WTC11 (cell line): ENCODE results near the gene CGB8.

Experiments used
- FOXK1 ChIP-seq: sonication (generic); formaldehyde crosslinking; IDR thresholded peaks from 2 replicates; pipeline ENCODE4 v1.8.0; 2022; ENCODE audit warnings: mild to moderate bottlenecking, moderate library complexity, missing genetic modification reagents
- IRF2 ChIP-seq: sonication (generic); formaldehyde crosslinking; IDR thresholded peaks from 2 replicates; pipeline ENCODE4 v1.8.0; 2022; ENCODE audit warnings: low read depth, missing genetic modification reagents, borderline replicate concordance
- JUN ChIP-seq: sonication (generic); formaldehyde crosslinking; IDR thresholded peaks from 2 replicates; pipeline ENCODE4 v1.8.0; 2023; ENCODE audit warnings: mild to moderate bottlenecking, missing genetic modification reagents
- ZBTB21 ChIP-seq: sonication (generic); formaldehyde crosslinking; IDR thresholded peaks from 2 replicates; pipeline ENCODE4 v1.8.1; 2023; ENCODE audit warnings: mild to moderate bottlenecking, missing genetic modification reagents, borderline replicate concordance
- ZNF121 ChIP-seq: sonication (generic); formaldehyde crosslinking; IDR thresholded peaks from 2 replicates; pipeline ENCODE4 v1.8.0; 2023; ENCODE audit warnings: missing genetic modification reagents
- TF ChIP-seq, protein P1 (sequence below): sonication (generic); formaldehyde crosslinking; conservative IDR thresholded peaks from 2 replicates; pipeline ENCODE4 v1.8.1; 2023; ENCODE audit warnings: mild to moderate bottlenecking, low read depth, missing genetic modification reagents, moderate library complexity
- TF ChIP-seq, protein P2 (sequence below): fragments of 200-600 bp; IDR thresholded peaks from 2 replicates; pipeline ENCODE4 v1.8.0; 2022; ENCODE audit warnings: antibody characterized with exemption
- TF ChIP-seq, protein P3 (sequence below): sonication (generic); formaldehyde crosslinking; conservative IDR thresholded peaks from 2 replicates; pipeline ENCODE4 v1.8.1; 2022; ENCODE audit warnings: mild to moderate bottlenecking, missing genetic modification reagents
- TF ChIP-seq, protein P4 (sequence below): sonication (generic); formaldehyde crosslinking; IDR thresholded peaks from 2 replicates; pipeline ENCODE4 v1.8.1; 2023; ENCODE audit warnings: mild to moderate bottlenecking, missing genetic modification reagents, moderate library complexity
- TF ChIP-seq, protein P5 (sequence below): fragments of 250-450 bp; sonication (Bioruptor Pico); IDR thresholded peaks from 2 replicates; pipeline ENCODE4 v1.9.0; 2021; ENCODE audit warnings: mild to moderate bottlenecking
- TF ChIP-seq, protein P6 (sequence below): fragments of 250-450 bp; sonication (Bioruptor Pico); IDR thresholded peaks from 2 replicates; pipeline ENCODE4 v1.9.0; 2021; ENCODE audit warnings: mild to moderate bottlenecking, borderline replicate concordance

DNA sequence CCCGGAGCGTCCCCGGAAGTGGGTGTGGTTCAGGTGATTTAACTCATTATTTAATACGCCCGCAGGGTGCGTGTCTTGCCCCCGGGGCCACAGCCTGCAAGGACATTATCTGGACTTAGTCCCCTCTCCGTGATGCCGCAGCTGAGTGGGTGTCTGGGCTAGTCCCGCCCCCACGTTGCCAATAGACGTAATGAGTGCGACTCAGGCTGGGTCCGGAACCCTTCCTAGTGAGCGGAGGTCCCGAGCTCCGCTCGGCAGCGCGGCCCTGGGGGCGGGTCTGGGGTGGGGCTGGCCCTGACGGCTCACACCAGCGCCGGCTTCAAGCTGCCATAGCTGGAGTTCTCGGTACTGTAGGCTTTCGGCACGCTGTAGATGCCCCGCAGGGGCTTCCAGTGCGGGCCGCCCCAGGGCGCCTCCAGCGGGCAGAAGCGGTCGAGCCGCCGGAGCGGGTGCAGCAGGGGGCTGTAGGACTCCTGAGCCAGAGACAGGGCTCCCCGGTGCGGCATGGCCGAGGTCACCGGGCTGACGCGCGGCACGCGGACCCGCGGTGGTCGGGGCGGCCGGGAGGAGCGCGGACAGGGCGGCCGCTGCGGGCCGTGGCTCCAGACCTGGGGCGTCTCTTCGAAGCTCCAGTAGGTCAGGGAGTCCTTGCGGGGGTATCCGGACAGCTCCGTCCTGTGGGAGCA, 31.1 kb downstream of the CGB8 start:
- TF ChIP-seq, protein P1, sequence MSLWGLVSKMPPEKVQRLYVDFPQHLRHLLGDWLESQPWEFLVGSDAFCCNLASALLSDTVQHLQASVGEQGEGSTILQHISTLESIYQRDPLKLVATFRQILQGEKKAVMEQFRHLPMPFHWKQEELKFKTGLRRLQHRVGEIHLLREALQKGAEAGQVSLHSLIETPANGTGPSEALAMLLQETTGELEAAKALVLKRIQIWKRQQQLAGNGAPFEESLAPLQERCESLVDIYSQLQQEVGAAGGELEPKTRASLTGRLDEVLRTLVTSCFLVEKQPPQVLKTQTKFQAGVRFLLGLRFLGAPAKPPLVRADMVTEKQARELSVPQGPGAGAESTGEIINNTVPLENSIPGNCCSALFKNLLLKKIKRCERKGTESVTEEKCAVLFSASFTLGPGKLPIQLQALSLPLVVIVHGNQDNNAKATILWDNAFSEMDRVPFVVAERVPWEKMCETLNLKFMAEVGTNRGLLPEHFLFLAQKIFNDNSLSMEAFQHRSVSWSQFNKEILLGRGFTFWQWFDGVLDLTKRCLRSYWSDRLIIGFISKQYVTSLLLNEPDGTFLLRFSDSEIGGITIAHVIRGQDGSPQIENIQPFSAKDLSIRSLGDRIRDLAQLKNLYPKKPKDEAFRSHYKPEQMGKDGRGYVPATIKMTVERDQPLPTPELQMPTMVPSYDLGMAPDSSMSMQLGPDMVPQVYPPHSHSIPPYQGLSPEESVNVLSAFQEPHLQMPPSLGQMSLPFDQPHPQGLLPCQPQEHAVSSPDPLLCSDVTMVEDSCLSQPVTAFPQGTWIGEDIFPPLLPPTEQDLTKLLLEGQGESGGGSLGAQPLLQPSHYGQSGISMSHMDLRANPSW (CRISPR knock-in tag) = no peak
- TF ChIP-seq, protein P2, sequence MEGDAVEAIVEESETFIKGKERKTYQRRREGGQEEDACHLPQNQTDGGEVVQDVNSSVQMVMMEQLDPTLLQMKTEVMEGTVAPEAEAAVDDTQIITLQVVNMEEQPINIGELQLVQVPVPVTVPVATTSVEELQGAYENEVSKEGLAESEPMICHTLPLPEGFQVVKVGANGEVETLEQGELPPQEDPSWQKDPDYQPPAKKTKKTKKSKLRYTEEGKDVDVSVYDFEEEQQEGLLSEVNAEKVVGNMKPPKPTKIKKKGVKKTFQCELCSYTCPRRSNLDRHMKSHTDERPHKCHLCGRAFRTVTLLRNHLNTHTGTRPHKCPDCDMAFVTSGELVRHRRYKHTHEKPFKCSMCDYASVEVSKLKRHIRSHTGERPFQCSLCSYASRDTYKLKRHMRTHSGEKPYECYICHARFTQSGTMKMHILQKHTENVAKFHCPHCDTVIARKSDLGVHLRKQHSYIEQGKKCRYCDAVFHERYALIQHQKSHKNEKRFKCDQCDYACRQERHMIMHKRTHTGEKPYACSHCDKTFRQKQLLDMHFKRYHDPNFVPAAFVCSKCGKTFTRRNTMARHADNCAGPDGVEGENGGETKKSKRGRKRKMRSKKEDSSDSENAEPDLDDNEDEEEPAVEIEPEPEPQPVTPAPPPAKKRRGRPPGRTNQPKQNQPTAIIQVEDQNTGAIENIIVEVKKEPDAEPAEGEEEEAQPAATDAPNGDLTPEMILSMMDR = no peak
- TF ChIP-seq IRF2 (CRISPR knock-in tag) = no peak
- TF ChIP-seq, protein P3, sequence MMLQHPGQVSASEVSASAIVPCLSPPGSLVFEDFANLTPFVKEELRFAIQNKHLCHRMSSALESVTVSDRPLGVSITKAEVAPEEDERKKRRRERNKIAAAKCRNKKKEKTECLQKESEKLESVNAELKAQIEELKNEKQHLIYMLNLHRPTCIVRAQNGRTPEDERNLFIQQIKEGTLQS = no peak
- TF ChIP-seq, protein P4, sequence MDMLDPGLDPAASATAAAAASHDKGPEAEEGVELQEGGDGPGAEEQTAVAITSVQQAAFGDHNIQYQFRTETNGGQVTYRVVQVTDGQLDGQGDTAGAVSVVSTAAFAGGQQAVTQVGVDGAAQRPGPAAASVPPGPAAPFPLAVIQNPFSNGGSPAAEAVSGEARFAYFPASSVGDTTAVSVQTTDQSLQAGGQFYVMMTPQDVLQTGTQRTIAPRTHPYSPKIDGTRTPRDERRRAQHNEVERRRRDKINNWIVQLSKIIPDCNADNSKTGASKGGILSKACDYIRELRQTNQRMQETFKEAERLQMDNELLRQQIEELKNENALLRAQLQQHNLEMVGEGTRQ (CRISPR knock-in tag) = no peak
- no peak for TF ChIP-seq FOXK1 (CRISPR knock-in tag)
- TF ChIP-seq JUN (CRISPR knock-in tag) = no peak
- TF ChIP-seq ZNF121 (CRISPR knock-in tag) = no peak
- TF ChIP-seq, protein P5, sequence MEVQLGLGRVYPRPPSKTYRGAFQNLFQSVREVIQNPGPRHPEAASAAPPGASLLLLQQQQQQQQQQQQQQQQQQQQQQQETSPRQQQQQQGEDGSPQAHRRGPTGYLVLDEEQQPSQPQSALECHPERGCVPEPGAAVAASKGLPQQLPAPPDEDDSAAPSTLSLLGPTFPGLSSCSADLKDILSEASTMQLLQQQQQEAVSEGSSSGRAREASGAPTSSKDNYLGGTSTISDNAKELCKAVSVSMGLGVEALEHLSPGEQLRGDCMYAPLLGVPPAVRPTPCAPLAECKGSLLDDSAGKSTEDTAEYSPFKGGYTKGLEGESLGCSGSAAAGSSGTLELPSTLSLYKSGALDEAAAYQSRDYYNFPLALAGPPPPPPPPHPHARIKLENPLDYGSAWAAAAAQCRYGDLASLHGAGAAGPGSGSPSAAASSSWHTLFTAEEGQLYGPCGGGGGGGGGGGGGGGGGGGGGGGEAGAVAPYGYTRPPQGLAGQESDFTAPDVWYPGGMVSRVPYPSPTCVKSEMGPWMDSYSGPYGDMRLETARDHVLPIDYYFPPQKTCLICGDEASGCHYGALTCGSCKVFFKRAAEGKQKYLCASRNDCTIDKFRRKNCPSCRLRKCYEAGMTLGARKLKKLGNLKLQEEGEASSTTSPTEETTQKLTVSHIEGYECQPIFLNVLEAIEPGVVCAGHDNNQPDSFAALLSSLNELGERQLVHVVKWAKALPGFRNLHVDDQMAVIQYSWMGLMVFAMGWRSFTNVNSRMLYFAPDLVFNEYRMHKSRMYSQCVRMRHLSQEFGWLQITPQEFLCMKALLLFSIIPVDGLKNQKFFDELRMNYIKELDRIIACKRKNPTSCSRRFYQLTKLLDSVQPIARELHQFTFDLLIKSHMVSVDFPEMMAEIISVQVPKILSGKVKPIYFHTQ (CRISPR knock-in tag) = no peak
- TF ChIP-seq, protein P6, sequence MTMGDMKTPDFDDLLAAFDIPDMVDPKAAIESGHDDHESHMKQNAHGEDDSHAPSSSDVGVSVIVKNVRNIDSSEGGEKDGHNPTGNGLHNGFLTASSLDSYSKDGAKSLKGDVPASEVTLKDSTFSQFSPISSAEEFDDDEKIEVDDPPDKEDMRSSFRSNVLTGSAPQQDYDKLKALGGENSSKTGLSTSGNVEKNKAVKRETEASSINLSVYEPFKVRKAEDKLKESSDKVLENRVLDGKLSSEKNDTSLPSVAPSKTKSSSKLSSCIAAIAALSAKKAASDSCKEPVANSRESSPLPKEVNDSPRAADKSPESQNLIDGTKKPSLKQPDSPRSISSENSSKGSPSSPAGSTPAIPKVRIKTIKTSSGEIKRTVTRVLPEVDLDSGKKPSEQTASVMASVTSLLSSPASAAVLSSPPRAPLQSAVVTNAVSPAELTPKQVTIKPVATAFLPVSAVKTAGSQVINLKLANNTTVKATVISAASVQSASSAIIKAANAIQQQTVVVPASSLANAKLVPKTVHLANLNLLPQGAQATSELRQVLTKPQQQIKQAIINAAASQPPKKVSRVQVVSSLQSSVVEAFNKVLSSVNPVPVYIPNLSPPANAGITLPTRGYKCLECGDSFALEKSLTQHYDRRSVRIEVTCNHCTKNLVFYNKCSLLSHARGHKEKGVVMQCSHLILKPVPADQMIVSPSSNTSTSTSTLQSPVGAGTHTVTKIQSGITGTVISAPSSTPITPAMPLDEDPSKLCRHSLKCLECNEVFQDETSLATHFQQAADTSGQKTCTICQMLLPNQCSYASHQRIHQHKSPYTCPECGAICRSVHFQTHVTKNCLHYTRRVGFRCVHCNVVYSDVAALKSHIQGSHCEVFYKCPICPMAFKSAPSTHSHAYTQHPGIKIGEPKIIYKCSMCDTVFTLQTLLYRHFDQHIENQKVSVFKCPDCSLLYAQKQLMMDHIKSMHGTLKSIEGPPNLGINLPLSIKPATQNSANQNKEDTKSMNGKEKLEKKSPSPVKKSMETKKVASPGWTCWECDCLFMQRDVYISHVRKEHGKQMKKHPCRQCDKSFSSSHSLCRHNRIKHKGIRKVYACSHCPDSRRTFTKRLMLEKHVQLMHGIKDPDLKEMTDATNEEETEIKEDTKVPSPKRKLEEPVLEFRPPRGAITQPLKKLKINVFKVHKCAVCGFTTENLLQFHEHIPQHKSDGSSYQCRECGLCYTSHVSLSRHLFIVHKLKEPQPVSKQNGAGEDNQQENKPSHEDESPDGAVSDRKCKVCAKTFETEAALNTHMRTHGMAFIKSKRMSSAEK (CRISPR knock-in tag) = no peak
- TF ChIP-seq ZBTB21 = no peak
